AG08395 (cell line): ENCODE results near the gene COQ9.

Source experiments
- DNase-seq: peaks from one replicate; pipeline ENCODE4 v3.0.0; 2012; ENCODE audit warnings: mixed read lengths, low spot score

Gene COQ9

DNA sequence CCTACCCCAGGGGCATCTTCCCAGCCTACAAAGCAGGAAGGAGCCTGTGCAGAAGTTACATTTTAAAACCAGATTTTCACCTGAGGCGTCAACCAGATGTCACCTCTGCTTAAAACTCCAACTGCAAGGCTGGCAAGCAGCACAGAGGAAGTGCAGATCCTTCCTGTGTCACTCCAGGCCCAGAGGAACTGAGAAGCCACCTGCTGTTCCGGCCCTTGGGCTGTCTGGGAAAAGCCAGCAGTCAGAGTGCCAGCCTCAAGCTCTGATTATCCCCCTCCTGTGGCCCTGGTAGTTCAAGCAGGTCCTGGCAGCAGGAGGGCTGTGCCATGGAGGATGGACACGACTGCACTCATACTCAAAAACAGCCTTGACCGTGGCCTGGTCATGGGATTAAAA is 25.4 kb downstream of the COQ9 start:
- no peak for DNase-seq

DNA sequence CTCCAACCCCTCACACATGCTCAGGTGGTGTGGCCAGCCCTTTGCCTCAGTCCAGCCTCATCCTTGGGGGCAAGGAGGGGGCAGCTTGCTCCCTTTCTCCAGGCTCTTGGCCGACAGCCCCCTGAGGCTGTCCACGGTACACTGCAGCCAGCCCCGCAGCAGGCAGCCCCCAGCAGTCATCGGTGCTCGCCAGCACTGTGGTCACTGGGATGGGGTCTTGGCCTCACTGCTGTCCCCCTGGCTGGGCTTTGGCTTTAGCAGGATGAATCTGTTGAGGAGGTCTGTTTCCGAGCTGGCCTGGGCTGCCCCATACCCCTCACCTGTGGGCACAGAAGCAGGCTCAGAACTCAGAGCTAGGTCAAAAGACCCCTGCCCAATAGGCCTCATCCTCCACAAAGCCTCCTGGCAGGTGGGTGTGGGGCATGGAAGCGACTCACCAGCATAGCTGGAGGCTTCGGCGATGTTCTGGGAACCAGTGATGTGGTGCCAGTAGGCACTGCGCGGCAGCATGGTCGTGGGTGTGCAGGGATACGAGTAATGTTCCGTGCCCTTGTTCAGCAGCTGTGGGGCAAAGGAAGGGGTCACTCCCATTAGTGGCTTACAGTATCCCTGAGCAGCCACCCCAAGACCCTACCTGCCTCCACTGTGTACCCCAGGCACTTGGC is 26.0 kb downstream of the COQ9 start:
- DNase-seq, result no peak

DNA sequence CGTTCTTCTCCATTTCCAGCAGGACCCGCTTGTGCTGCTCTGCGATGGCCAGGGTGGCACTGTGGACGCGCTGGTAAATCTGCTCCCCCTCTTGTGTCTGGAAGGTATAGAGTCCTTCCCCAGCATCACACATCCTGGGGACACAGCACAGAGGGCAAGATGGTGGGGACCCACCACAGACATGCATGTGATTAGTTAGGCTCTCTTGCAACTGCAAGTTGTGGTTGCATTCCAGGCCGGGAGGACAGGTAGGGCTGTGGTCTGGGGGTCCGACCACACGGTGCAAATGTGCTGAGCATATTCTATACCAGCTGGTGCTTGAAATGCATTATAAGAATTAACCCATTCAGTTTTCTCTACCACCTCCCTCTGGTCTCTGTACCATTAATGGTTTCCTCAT is 26.6 kb downstream of the COQ9 start:
- DNase-seq, result no peak

DNA sequence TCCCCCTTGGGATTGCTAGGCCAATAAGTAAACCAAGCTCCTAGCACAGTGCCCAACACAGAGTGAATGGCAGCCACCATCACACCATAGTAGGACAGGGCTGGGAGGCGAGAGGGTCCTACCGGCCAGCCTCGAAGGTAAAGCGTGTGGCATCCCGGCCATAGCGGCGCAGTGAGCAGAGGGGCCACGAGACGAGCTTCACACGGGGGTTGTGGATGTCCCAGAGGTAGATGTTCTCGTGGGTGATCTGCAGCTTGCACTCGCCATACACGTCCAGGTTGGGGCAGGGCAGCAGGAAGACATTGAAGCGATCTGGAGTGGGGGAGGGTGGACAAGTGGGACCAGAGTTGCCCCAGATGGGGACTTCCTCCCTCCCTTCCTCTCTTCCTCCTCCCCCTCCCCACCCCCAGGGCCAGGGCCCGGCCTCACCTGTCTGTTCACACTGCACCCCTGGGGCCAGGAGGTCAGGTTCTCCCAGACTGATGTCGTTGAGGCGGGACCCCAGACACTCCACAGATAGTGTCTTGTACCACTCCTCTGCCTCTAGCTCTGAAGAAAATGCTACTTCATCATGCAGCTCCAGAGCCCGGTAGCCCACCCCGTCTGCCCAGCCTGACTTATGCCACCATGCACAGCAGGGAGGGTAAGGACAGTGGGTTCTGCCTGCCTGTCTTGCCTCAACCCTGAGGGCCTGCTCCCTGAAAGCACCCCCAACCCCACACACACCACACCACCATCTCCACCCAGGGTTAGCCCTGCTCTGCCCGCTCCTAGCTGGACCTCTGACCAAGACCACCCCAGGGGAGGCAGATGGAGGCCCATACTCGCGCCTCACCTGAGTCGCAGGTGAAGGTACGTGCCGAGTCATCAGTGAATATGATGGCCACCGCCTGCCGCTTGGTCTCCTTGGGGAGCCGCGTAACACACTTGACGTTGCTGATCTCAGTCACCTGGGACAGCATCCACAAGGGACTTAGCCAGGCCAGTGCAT is 27.7 kb downstream of the COQ9 start:
- DNase-seq, result no peak

DNA sequence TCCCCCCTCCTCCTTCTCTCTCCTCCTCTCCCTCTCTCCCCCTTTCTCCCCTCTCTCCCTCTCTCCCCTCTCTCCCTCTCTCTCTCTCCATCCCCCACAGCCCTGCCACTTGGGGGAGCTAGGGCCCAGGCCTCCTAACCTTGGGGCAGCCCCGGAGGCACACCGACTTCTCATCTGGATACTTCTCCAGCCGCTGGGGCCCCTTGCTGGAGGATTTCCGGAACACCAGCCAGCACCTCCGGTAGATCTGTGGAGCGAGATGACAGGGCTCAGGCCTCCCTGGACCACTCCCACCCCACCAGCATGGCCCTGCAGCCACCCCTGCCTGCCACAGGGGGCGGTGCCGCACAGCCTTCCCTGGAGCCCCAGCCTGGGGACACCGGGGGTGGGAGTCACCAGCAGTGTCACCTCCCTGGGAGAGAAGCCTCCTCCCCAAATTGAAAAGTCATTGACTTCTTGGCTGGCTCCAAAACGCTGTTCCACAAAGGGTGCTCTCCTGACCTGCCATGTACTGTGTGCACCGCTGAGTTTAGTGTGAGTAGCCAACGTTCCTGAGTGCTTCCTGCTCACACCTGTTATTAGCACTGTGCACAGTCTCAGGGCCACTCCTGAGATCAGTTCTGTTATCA is 28.5 kb downstream of the COQ9 start:
- DNase-seq, result no peak

DNA sequence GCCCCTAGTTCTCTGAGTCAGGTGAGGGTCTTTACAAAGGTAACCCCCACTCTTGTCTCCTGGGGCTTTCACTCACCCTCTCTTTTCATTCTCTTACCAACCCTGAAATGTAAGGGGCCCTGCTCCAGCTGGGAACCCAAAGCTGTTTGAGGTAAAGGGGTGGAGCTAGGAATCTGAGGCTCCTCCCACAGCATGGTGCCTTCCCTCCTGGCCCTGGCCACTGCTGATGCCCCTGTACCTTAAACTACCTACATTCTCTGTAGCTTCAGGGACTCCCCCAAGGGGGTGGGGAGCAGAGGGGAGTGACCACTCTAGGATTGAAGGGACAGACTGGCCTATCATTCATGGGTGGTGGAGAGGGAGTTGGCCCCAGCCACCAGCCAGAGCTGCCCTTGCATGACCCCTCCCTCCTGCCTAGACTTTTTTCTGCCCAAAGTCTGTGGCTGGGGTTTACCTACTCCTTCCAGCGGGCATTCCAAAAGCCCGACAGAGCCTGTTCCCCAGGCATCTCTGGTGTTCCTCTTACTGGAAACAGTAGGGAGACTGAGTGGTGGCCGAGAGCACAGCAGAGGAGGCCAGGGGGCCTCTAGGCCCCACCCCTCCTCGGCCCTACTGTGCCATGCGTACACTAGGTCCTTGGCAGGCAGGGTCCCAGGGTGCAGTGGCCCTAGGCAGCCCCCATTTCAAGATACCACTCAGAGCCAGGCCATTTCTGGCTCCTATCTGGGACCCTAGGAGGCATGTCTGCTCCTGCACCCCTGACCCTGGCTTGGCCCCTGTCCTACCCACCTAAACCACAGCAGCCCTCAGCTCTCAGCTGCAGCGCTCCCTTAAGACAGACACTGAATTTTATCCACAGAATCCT is 29.5 kb downstream of the COQ9 start:
- no peak for DNase-seq

DNA sequence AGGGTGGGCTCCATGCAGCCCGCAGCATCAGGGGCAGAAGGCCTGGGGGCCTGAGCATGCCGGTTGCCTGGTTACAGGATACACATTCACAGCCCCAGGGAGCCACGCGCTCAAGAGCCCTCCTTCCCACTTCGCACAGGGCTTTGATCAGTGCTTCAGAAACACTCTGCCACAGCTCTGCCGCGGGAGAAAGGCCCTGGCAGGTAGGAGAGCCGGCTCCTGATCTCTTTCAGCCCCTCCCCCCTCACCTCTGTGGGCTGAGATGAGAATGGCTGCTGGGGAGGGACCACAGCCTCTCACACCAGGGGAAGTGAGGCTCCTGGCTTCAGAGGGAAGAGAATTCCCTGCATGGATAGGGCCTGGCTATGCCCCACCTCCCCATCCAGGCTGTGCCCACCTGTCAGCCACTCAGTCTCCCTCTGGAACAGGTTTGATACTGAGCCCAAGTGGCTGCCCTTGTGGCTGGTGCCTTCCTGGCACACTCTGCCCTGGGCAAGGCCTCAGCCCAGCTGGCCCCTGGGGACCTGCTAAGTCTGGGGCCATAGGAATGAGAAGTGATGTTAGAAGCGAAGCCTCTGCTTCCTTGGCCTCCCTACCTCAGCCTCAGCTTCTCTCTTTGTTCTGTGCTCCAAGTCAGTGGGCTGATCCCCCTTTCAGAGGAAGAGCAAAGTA is 30.4 kb downstream of the COQ9 start:
- DNase-seq, result no peak

DNA sequence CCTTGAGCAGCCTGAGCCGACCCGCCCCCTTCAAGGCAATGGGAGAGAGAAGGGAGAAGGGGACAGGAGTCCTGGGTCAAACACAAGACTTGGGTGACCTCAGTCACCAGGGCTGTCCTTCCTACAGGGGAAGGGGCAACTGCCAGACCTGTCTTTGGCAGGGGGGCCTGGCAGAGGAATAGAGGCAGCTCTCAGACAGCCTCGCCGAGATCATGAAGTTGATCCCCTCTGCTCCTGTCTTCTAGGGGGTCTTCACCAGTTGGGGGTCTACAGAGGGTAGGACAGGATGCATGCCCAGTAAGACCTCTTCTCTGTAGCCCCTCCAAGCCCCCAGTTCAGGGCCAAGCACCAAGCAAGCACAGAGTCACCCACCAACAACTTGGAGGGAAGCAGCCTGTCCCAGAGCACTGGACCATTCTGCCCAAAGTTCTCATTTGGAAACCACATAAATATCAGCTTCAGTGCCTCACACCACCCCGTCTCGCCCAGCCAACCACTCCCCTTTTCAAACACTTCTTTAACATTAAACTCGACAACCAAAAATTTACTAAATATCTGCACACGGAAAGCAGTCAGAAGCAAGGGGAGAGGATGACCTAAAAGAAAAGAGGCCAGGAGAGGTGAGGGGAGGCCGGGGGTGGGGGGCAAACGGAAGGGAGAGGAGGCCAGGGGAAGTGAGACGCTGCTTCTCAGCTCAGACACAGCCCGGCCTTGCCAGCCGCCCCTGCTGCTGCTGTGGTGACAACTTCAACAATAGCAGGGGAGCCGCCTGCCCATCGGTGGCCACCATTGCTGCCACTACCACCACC is 31.3 kb downstream of the COQ9 start:
- DNase-seq, result no peak

DNA sequence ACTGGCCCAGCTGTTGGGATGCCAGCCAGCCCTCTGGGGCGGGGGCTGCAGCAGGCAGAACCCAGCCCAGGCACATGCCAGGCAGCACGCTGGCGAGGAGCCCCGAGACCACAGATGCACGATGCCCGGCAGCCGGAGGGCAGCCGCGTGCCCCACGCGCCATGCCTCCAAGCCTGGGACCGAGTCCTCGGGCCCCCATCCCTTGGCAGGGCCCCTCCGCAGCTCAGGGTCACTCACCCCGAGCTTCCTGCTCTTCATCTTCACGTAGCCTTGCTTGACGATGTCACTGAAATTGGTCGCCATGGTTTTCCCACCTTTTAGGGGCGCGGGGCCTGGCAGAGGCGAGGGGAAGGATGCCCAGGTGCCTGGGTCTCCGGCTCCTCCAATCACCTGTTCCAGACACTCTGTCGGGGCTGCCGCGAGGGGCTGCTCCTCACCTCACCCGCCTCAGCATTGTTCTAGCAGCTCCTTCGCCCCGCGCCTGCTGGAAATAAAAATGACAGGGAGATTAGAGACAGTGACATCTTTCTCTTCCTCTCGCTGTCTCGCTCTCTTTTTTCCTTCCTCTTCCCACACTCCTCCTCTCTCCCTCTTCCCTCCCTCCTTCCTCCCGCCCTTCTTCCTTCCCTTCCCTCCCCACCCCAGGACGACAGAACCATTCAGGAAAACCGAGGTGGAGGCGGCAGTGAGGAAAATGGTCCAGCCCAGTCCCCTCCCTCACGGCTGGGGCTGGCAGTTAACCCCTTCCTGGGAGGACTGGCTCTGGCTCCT is 32.1 kb downstream of the COQ9 start:
- DNase-seq, result peak; percentile 77

DNA sequence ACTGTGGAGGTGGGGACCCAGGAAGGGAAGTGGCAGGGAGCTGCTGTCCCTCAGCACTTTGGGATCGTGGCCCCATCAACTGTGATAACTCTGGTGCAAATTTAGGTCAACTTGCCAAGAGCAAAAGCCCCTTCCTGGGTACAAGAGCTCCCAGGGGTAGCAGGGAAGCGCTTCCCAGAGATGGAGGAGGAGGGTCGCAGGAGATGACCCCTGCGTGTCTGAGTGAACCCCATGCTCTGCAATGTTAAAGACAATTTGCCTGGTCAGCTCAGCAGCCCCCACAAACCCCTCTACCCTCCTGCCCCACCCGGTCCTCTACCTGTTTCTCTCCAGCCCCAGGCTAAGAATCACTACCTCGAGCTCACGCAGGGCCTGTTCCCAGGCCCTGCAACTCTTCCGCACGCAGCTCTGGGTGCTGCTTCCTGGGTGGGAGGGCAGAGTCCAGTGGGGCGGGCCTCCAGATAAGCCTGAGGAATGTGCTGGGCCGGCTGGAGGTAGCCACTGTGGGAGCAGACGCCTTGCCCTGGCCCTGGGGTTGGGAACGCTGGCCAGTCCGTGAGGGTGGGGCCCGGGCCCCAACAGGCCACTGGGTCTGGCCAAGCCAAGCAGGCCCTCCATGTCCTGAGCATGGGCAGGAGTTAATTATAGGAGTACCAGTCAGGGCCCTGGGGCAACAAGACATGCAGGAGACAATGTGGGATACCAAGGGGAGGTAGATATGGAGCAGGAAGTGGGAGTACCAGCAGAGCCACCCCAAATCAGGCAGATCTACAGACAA is 32.9 kb downstream of the COQ9 start:
- DNase-seq, result peak; percentile 81

DNA sequence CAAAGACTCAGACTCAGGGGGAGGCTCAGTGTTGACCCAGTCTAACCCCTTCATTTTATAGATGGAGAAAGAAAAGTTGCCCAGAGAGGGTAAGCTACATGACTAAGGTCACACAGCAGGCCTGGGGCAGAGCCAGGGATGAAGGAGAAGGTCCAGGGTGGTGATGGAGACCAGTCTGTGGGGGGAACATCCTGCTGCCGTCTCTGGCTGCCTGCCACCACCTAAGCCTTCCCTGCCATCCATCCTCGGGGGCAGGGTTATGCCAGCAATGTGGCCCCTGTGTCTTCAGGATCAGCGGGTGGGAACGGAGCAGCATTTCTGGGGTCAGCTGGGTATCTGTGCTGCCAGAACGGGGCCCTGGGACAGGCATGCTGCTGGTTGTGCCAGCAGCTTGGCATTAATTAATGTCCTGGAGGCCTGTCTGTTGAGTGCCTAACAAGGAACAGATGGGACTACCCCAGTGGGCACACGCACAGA is 33.5 kb downstream of the COQ9 start:
- DNase-seq, result no peak

DNA sequence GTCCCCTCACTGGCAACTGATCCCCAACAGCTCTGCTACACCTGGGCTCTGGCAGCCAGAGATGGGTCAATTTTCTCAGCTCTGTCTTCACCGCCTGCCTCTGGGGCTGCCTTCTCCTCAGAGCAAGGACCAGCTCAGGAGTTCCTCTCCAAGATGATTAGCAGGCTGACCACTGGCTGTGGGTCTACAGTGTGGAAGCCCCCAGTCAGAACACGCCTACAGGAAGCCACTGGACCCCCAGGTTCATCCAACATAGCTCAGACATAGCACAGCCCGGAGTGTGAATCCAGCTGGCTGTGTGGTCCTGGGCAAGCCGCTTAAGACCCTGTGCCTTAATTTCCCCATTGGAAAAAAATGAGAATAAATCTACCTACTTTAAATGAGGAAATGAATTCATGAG is 34.1 kb downstream of the COQ9 start:
- DNase-seq, result no peak

DNA sequence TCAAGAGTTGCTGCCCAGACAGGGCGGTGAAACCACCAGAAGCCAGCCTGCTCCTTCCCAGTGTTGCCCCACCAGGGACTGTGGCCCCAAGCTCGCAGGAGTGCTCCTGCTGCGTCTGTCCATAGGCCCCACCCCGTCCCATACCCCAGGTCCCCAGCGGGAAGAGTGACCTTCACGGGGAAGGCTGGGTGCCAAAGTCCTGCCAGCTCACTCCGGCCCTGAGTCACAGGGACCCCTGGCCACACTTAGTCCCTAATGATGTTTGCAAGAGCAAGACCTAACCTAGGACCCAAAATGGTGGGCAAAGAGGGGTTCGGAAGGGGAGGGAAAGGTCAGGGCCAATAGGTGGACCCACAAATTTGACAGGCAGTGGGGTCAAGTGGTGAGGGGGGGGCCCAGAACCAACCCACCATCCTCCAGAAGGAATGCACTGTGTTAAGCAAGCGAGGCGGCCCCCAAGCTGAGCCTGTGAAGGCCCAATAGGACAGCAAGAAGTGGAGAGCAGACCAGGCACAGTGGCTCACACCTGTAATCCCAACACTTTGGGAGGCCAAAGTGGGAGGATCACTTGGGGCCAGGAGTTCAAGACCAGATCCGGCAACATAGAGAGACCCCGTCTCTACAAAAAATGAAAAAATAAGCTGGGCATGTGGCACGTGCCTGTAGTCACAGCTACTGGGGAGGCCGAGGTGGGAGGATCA is 35.7 kb downstream of the COQ9 start:
- DNase-seq, result no peak

DNA sequence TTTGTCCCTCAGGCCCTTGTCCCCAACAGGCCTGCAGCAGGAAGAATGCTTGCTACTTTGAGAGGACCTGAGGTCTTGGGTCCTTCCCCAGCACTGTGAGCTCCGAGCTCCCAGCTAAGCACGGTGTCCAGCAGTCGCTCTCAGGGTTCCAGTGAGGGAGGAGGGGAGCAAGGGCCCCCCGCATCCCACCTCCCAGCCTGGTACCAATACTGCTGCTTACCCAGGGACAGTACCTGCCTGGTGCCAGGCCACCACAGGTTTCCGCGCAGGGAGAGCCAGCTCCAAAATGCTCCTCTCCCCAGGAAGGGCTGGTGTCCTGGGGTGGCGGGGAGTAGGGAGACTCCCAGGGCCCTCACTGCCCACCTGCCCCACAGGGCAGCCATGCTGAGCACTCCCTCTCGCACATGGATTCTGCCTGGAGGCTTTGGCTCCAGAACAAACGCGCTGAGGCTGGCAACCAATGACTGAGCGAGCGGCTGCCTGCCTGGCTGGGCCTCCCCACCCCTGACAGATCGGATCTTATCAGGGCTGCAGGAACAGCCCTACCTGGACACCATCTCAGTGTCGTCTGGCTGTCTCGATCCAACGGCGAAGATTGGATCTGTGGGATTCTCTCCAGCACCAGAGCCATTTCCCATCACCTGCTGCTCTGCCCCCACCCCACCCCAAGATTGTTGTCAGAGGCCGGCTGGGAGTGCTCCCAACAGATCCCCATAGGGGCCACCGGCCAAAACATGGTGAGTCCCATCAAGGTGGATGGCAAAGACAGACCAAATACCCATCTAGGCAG is 36.6 kb downstream of the COQ9 start:
- DNase-seq, result no peak

DNA sequence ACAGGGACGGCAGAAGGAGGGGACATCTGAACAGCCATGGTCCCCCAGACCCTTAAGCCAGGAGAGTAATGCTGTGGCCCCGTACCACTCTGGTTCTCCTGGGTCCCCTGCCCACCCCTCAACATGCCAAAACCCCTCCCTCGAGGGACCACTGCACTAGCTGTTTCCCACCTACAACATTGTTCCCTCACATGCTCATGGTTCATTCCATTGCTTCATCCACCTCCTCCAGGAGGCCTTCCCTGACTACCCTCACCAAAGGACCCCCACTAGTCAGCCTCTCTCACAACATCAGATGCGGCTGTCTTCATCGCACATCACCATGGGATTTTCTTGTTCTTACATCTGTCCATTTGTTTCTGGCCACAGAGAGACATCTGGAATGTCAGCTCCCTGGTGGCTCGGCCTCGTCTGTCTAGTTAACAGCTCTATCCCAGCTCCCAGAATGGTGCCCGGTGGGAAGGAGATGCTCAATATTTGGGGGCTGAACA is 37.3 kb downstream of the COQ9 start:
- DNase-seq, result no peak

DNA sequence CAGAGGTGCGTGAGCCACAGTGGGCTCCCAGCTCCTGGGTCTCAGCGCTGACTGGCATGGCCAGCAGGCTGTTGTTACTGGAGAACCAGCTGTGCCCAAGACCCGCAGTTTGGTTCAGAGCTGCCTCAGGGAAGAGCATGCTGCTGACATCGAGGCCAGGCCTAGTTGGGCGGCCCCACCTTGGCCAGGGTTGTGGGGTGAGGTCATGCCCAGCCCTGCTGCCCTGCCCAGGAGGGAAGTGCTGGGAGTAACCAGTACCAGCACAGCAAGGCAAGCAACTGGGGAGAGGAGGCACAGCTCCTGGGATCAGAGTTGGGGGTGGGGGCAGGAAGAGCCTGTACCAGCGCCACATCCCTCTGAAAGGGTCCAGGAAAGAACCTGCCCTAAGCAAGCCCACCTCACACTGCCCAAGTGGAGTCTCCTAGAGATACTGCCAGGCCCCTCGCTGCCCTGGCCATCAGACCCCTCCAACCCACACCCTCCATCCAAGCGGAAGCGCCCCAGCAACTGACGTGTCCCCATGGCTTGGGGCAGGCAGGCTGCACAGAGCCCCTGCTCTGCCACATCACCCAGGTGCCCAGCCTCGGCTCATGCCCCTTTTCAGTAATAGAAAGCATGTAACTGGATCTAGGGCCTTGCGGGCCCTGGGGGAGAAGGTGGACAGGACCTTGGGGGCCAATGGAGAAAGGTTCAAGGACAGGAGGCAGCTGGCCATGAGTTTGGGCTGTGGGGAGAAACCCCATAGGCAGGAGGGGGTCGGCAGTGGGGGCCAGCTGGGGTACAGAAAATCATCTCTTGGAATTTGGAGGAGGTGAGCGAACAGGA is 38.0 kb downstream of the COQ9 start:
- DNase-seq, result no peak
